ENCODE measurements around the gene MYO16.

- TF ChIP-seq, protein P1, sequence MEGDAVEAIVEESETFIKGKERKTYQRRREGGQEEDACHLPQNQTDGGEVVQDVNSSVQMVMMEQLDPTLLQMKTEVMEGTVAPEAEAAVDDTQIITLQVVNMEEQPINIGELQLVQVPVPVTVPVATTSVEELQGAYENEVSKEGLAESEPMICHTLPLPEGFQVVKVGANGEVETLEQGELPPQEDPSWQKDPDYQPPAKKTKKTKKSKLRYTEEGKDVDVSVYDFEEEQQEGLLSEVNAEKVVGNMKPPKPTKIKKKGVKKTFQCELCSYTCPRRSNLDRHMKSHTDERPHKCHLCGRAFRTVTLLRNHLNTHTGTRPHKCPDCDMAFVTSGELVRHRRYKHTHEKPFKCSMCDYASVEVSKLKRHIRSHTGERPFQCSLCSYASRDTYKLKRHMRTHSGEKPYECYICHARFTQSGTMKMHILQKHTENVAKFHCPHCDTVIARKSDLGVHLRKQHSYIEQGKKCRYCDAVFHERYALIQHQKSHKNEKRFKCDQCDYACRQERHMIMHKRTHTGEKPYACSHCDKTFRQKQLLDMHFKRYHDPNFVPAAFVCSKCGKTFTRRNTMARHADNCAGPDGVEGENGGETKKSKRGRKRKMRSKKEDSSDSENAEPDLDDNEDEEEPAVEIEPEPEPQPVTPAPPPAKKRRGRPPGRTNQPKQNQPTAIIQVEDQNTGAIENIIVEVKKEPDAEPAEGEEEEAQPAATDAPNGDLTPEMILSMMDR (IDR thresholded peaks at IDR 0.05): no peak
- TF ChIP-seq POLR2A (IDR thresholded peaks at IDR 0.05): no peak
These were observed 355.0 kb downstream of the MYO16 start for GRCh38 chr13:108984251-108984920.
